ENCODE results near the gene DDIAS.

The DDIAS gene

DNA sequence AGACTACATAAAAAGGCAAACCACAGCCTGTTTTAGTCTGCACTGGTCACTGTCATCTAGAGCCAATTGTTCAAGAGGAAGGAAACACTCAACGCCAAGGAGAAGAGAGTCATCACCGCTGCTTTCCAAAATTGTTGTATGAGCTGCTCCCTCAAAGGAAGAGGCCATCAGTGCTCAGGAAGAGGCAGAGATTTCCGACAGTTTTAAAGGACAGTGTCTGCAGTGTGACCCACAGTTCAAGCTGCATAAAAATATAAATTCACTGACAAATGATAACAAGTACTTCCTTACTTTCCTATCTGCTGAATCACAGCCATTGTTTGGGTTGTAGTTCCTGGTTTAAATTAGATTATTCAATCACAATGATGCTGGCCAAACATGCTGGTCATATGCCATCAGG, 17.7 kb upstream of the DDIAS start:
- TF ChIP-seq, protein P1, sequence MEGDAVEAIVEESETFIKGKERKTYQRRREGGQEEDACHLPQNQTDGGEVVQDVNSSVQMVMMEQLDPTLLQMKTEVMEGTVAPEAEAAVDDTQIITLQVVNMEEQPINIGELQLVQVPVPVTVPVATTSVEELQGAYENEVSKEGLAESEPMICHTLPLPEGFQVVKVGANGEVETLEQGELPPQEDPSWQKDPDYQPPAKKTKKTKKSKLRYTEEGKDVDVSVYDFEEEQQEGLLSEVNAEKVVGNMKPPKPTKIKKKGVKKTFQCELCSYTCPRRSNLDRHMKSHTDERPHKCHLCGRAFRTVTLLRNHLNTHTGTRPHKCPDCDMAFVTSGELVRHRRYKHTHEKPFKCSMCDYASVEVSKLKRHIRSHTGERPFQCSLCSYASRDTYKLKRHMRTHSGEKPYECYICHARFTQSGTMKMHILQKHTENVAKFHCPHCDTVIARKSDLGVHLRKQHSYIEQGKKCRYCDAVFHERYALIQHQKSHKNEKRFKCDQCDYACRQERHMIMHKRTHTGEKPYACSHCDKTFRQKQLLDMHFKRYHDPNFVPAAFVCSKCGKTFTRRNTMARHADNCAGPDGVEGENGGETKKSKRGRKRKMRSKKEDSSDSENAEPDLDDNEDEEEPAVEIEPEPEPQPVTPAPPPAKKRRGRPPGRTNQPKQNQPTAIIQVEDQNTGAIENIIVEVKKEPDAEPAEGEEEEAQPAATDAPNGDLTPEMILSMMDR (IDR thresholded peaks at IDR 0.05; ENCODE audit: low read length), result no peak
- no peak for TF ChIP-seq EZH2 (IDR thresholded peaks at IDR 0.05; ENCODE audit: borderline replicate concordance, low read length)
- Histone ChIP-seq H3F3A (ENCODE audit: insufficient read depth, low read length) (no peaks in the 10 kb centered on the region), H3K4me3 (ENCODE audit: low read depth, low read length, poor library complexity, severe bottlenecking) (no peak overlapping the region), H3K9ac (ENCODE audit: low read length) (no peak overlapping the region), H3K9me2 (ENCODE audit: low read depth, low read length) (no peaks in the 10 kb centered on the region), H4K20me1 (ENCODE audit: insufficient read depth, low read length) (no peaks in the 10 kb centered on the region), H3K9me3 (ENCODE audit: low read length) (no peaks in the 10 kb centered on the region), H3K36me3 (ENCODE audit: insufficient read depth, low read length) (no peaks in the 10 kb centered on the region), H3K4me2 (ENCODE audit: low read length) (no peak overlapping the region), H3K79me2 (ENCODE audit: insufficient read depth, low read length) (no peaks in the 10 kb centered on the region), H3K27ac (ENCODE audit: low read depth, low read length, poor library complexity, severe bottlenecking) (no peak overlapping the region), H3K27me3 (ENCODE audit: insufficient read depth, low read length) (no peaks in the 10 kb centered on the region), H2AFZ (ENCODE audit: low read length) (no peak overlapping the region), H3K4me1 (ENCODE audit: insufficient read depth, low read length, severe bottlenecking) (no peaks in the 10 kb centered on the region)

DNA sequence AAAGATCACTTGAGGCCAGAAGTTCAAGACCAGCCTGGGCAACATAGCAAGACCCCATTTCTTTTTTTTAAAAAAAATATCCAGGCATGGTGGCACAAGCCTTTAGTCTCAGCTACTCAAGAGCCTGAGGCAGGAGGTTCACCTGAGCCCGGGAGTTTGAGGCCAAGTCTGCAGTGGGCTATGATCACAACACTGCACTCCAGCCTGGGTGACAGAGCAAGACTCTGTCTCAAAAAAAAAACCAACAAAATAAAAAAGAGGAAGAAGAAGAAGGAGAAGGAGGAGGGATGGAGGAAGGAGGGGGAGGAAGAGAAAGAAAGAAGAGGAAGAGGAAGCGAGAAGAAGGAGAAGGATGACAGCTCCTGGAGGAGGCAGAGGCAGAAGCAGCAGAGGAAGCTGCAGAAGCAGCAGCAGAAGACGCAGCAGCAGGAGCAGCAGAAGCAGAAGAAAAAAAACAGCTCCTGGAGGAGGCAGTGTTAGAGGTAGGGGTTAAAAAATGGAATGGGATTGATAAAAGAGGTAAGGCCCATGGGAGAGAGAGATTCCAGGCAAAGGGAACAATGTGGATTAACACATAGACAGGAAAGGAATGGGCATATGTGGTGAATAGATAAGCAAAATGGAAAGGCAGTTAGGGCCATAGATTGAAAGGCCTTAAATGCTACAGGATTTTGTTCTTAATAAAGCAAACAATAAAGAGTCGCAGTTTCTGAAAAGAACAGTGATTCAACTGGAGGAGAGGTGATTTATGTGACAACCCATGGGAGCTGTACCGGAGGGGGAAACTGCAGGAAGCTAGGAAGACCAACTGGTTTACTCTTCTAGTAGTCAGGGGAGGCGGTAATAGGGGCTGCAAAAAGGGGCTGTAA, 12.2 kb upstream of the DDIAS start:
- Histone ChIP-seq H3K27me3 (ENCODE audit: insufficient read depth, low read length) (no peaks in the 10 kb centered on the region), H3K9ac (ENCODE audit: low read length) (no peak overlapping the region), H3K9me3 (ENCODE audit: low read length) (no peaks in the 10 kb centered on the region), H3K9me2 (ENCODE audit: low read depth, low read length) (no peaks in the 10 kb centered on the region), H3K4me1 (ENCODE audit: insufficient read depth, low read length, severe bottlenecking) (no peaks in the 10 kb centered on the region), H4K20me1 (ENCODE audit: insufficient read depth, low read length) (no peaks in the 10 kb centered on the region), H3K4me3 (ENCODE audit: low read depth, low read length, poor library complexity, severe bottlenecking) (no peak overlapping the region), H2AFZ (ENCODE audit: low read length) (no peak overlapping the region), H3F3A (ENCODE audit: insufficient read depth, low read length) (no peaks in the 10 kb centered on the region), H3K27ac (ENCODE audit: low read depth, low read length, poor library complexity, severe bottlenecking) (no peak overlapping the region), H3K36me3 (ENCODE audit: insufficient read depth, low read length) (no peaks in the 10 kb centered on the region), H3K79me2 (ENCODE audit: insufficient read depth, low read length) (no peaks in the 10 kb centered on the region), H3K4me2 (ENCODE audit: low read length) (no peak overlapping the region)
- TF ChIP-seq, protein P1 (IDR thresholded peaks at IDR 0.05; ENCODE audit: low read length), result no peak
- no peak for TF ChIP-seq EZH2 (IDR thresholded peaks at IDR 0.05; ENCODE audit: borderline replicate concordance, low read length)

DNA sequence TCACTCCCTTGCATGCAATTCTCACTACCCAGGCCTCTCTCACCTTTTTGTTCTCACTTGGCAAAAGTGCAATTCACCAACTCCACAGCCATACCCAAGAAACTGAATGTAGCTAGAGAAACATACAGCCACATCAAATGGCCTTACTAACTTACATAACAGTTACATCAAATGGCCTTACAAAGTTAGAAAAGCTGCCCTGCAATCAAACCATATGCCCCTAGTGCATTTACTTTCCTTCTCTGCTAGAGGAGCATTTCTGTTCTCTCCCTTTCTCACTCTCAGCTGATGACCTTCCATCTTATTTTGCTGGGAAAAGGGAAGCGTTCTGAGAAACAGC, 11.6 kb upstream of the DDIAS start:
- no peaks in the 10 kb centered on the region for H3K4me1 ChIP-seq (ENCODE audit: insufficient read depth, low read length, severe bottlenecking)
- no peak overlapping the region for H3K27ac ChIP-seq (ENCODE audit: low read depth, low read length, poor library complexity, severe bottlenecking)
- H3K4me3 ChIP-seq (ENCODE audit: low read depth, low read length, poor library complexity, severe bottlenecking), result no peak overlapping the region
- H3F3A ChIP-seq (ENCODE audit: insufficient read depth, low read length), result no peaks in the 10 kb centered on the region
- H2AFZ ChIP-seq (ENCODE audit: low read length), result no peak overlapping the region
- H4K20me1 ChIP-seq (ENCODE audit: insufficient read depth, low read length), result no peaks in the 10 kb centered on the region
- no peak overlapping the region for H3K4me2 ChIP-seq (ENCODE audit: low read length)
- H3K27me3 ChIP-seq (ENCODE audit: insufficient read depth, low read length), result no peaks in the 10 kb centered on the region
- no peaks in the 10 kb centered on the region for H3K79me2 ChIP-seq (ENCODE audit: insufficient read depth, low read length)
- no peak overlapping the region for H3K9ac ChIP-seq (ENCODE audit: low read length)
- no peaks in the 10 kb centered on the region for H3K9me2 ChIP-seq (ENCODE audit: low read depth, low read length)
- H3K36me3 ChIP-seq (ENCODE audit: insufficient read depth, low read length), result no peaks in the 10 kb centered on the region
- TF ChIP-seq, protein P1 (IDR thresholded peaks at IDR 0.05; ENCODE audit: low read length), result no peak
- TF ChIP-seq EZH2 (IDR thresholded peaks at IDR 0.05; ENCODE audit: borderline replicate concordance, low read length), result no peak
- no peaks in the 10 kb centered on the region for H3K9me3 ChIP-seq (ENCODE audit: low read length)
